GM11168 (cell line): ENCODE results near the gene ACP4.

Experiments used
- in situ Hi-C: fragments of 300-500 bp; cut with MboI; formaldehyde crosslinking; loops from one replicate; pipeline ENCODE4 v1.12.0; 2022; ENCODE audit warnings: low sequenced_read_pairs; ENCODE audit not compliant: unreplicated experiment

The ACP4 gene

DNA sequence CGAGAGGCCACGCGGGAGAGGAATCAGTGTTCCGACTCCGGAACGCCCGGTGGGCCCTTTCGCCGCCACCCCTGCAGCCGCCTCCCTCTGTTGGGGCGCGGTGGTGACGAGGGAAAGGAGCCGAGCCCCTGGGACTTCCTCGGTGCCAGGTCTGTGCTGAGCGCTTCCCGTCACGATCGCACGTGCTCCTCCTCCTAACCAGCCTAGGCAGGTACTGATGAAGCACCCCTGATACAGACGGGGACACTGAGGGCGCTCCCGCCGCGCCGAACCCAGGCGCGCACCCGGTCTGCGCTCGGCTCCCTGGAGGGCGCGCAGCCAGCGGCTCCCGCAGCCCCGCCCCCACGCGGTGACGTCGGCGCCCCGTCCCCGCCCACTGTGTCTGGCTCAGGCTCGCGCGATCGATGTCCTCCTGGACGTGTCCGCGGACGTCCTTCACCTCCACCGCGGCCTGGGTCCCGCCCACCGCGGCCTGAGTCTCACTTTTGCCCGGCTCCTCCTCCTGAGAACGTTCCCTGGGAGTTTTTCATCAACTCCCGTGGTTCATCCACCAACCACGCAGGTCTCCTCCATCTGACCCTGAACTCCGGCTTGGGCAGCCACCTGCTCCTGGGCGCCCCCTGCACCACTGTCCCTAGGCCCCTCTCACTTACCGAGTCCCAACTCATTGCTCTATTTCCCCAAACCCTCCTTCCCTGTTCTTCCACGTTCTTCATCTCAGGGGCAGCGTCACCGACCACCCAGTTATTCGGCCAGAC lies 45.7 kb downstream of the ACP4 start:
- in situ Hi-C loops, result no loop called here

DNA sequence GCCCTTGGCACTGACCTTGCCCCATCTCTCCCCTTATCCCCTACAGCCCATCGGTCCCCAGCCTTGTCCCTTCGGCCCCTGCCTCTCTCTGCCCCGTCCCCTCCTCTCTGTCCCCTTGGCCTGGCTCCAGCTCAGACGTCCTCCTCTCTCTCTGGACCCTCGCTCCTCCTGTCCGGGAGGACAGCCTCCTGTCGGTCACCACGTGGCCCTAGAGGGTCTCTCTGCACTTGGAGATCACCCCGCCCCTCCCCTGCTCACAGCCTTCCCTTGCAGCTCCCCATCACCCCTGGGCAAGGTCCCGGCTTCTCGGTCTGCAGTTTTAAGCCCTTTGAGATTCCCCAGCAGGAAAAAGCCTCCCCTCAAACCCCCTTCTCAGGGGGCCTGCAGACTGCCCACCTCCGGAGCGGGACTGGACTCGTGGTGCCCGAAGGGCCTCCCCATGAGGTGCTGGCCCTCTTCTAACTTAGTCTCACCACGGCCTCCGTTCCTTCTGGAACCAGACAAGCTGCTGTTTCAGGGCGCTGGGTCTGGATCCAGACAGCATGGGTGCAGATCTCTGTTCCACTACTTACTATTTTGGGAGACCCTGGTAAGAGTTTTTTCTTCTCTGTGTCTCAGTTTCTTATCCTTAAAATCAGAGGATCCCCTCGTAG lies 46.5 kb downstream of the ACP4 start:
- in situ Hi-C loops, result no loop called here

DNA sequence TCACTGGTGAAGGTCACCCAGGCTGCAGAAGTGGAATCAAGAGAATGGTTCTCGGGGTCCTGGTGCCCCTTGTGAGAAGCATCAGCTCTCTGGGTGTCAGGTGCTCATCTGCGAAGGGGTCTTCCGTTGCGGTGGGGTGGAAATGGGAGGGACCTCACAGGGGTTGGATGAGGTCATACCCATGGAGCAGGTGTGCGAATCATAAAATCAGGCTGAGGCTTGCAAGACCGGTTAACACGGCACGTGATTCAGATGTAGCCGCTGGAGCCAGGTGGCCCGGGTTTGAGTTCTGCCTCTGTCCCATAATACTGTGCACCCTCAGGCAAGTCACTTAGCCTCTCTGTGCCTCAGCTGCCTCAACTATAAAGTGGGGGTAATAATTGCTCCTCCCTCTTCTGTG lies 47.1 kb downstream of the ACP4 start:
- in situ Hi-C loops, result no loop called here

DNA sequence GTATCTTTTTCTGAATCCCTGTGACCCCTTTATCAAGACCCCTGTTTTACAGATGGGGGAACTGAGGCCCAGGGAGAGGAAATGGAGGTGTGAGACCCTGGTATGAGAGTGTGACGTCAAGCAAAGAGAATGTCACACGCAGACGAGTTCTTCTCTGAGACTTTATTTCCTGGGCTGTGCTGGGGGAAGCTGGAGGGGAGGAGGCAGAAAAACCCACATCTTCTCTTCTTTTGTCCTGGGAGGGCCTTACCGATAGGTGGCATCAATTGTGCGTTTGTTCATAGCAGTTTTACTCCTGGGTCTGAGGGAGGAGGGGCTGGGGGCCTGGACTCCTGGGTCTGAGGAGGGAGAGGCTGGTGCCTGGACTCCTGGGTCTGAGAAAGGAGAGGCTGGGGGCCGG lies 48.0 kb downstream of the ACP4 start:
- in situ Hi-C loops, result no loop called here

DNA sequence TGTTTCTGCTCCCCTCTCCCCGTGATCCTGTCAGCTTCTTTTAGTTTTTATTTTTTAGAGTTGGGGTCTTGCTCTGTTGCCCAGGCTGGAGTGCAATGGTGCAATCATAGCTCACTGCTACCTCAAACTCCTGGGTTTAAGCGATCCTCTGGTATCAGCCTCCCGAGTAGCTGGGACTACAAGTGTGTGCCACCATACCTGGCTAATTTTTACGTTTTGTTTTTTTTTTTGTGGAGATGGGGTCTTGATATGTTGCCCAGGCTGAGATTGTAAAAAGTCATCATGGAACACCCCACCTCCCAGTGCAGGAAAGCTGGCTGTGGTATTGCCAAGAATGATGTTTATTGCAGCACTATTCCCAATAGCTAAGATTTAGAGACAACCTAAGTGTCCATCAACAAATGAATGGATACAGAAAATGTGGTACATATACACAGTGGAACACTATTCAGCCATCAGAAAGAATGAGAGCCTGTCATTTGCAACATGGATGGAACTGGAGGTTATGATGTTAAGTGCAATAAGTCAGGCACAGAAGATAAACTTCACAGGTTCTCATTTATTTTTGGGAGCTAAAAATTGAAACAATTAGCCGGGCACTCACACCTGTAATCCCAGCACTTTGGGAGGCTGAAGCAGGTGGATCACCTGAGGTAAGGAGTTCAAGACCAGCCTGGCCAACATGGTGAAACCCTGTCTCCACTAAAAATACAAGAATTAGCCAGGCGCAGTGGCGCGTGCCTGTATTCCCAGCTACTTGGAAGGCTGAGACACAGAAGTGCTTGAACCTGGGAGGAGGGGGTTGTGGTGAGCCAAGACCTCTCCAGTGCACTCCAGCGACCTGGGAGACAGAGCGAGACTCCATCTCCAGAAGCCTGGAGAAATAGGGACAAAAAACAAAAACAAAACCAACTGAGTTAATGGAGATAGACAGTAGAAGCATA lies 49.8 kb downstream of the ACP4 start:
- in situ Hi-C loops, result no loop called here

DNA sequence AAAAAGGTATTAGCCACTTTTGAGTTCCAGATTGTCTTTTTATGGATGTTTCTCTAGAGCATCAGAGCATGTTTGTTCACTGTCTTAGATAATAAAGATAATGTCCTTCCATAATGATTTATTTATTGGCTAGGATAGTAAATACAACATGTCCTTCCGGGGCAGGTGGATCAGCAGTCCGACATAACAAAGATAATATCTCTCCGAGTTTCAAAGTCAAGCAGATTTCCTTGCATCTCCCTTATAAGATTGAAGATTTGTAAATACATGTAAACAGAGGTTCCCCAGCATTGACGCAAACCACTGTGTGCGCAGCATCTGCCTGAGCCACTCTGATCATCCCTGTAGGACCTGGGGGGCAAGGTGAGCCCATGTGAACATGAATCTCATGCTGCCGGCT lies 51.9 kb downstream of the ACP4 start:
- in situ Hi-C loops, result no loop called here

DNA sequence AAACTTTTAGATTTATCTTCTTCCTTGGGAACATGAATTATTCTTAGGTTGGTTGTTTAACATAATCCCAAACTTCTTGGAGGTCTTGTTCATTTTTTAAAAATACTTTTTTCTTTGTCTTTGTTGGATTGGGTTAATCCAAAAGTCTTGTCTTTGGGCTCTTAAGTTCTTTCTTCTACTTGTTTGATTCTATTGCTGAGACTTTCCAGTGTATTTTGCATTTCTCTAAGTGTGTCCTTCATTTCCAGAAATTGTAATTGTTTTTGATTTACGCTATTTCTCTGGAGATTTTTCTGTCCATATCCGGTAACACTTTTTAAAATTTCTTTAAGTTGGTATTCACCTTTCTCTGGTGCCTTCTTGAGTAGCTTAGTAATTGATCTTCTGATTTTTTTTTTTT lies 53.0 kb downstream of the ACP4 start:
- in situ Hi-C loops, result no loop called here

DNA sequence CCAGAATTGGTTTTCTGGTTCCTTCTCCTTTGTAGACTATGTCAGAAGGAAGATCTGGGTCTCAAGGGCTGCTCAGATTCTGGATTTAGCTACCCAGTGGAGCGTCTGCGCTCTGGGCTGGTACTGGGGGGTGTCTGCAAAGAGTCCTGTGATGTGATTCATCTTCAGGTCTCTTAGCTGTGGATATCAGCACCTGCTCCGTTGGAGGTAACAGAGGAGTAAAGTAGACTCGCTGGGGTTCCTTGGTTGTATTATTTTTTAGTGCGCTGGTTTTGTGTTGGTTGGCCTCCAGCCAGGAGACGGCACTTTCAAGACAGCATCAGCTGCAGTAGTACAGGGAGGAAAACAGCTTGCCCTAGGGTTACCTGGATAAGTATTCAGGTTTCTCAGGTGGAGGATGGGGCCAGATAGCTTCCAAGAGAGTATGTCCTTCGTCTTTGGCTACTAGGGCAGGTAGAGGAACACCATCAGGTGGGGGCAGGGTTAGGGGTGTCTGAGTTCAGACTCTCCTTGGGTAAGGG lies 53.5 kb downstream of the ACP4 start:
- in situ Hi-C loops, result no loop called here

DNA sequence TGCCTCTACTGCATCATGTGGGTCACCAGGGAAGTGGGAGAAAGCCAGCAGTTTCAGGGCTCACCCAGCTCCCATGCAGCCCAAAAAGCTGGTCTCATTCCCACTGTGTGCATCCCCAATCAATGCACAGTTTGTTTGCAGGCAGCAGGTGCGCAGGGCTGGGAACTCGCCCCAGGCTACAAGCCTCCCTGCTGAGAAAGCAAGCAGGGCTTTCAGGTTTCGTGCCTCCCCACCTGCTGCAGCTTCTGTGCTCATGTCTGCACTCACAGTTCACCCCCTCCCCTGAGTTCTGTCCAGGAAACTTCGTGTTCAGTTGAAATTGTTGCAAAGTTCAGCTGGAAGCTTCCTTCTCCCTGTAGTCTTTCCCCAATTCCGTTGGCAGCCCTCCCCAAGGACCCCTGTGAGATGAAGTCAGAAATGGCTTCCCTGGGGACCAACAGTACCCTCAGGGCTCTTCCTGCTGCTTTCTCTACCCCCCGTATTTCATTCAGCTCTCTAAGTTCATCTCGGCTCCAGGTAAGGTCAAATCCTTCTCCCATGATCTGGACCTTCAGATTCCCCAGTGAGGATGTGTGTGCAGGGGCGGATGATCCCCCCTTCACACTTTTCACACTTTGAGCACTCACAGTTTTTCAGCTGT lies 54.2 kb downstream of the ACP4 start:
- in situ Hi-C loops, result no loop called here
